SHP77 (cell line): Measurements from ENCODE around the gene NSDHL.
A peak's percentile ranks its signal among the peaks of the same experiment; 100 is the strongest.
"Not testable (repeated sequence)": the region's sequence is repeated elsewhere in the genome, so short reads cannot be mapped to it uniquely, and the experiment has no call there.

Source experiments
- DNase-seq, 2 experiments: peaks; one replicate each; lab custom pipeline; 2025; lab: John Stamatoyannopoulos, UW

The NSDHL gene

GRCh38 chrX:152895121-152895520 lies 64.3 kb downstream of the NSDHL start:
- DNase-seq: no peak

GRCh38 chrX:152895724-152896420 lies 65.0 kb downstream of the NSDHL start:
- DNase-seq: no peak

- no peak for DNase-seq
Observed at GRCh38 chrX:152896450-152896849, 65.6 kb downstream of the NSDHL start.

GRCh38 chrX:152897222-152898131 lies 66.6 kb downstream of the NSDHL start, which contains the start of gene ZNF185:
Gene ZNF185, plus strand, starts transcription at chrX:152898067. Its CDS starts 16,423 bp downstream, at chrX:152914490.
- DNase-seq: no peak

GRCh38 chrX:152898442-152898841 lies 67.6 kb downstream of the NSDHL start:
- DNase-seq: no peak

- DNase-seq: no peak
Observed at GRCh38 chrX:152899111-152899873, 68.4 kb downstream of the NSDHL start.

GRCh38 chrX:152899874-152900719 lies 69.2 kb downstream of the NSDHL start:
- no peak for DNase-seq

GRCh38 chrX:152900937-152901445 lies 70.1 kb downstream of the NSDHL start:
- DNase-seq: no peak

GRCh38 chrX:152901816-152902501 lies 71.1 kb downstream of the NSDHL start:
- no peak for DNase-seq

GRCh38 chrX:152902502-152902820 lies 71.6 kb downstream of the NSDHL start:
- DNase-seq: no peak

- DNase-seq: no peak
Observed at GRCh38 chrX:152903589-152903988, 72.7 kb downstream of the NSDHL start.

GRCh38 chrX:152904151-152905080 lies 73.6 kb downstream of the NSDHL start:
- peak in 1 of 2 experiments; percentile 20 for DNase-seq

GRCh38 chrX:152905081-152905420 lies 74.2 kb downstream of the NSDHL start:
- no peak for DNase-seq

- DNase-seq: peak; percentile 12 to 16
Observed at GRCh38 chrX:152907084-152907651, 76.3 kb downstream of the NSDHL start.

GRCh38 chrX:152908486-152908885 lies 77.6 kb downstream of the NSDHL start:
- DNase-seq: no peak

GRCh38 chrX:152910018-152910417 lies 79.2 kb downstream of the NSDHL start:
- DNase-seq: not testable (repeated sequence)

GRCh38 chrX:152912106-152912505 lies 81.2 kb downstream of the NSDHL start:
- DNase-seq: no peak

- no peak for DNase-seq
Observed at GRCh38 chrX:152912641-152913040, 81.8 kb downstream of the NSDHL start.

GRCh38 chrX:152913346-152913745 lies 82.5 kb downstream of the NSDHL start:
- DNase-seq: no peak
